HepG2 (cell line): ENCODE results near the gene BRD8. TPM values are rescaled to one million over a fixed set of nuclear protein-coding genes. Genes with fewer than 3 reads are reported as not detected.

Experiments used
- CEBPB ChIP-seq: IDR thresholded peaks from 2 replicates; pipeline ENCODE4 v1.6.1; 2011; ENCODE audit warnings: low read depth, low read length, improper control_type of control experiment, borderline replicate concordance
- FOXA1 ChIP-seq, 2 experiments: fragments of 450-650 bp in 1 of 2; sonication (generic) in 1 of 2; formaldehyde crosslinking in 1 of 2; IDR thresholded peaks; 2 replicates each; pipeline versions ENCODE4 v1.4.0 to v1.6.1; 2016 to 2020; ENCODE audit warnings: missing genetic modification reagents in 1 of 2
- JDP2 ChIP-seq: sonication (generic); formaldehyde crosslinking; IDR thresholded peaks from 2 replicates; pipeline ENCODE4 v1.8.1; 2022; ENCODE audit warnings: missing genetic modification reagents, borderline replicate concordance
- KAT7 ChIP-seq: IDR thresholded peaks from 2 replicates; pipeline ENCODE4 v1.6.1; 2018; ENCODE audit warnings: borderline replicate concordance, missing compliant biosample characterization
- KLF16 ChIP-seq, 2 experiments: sonication (generic) in 1 of 2; formaldehyde crosslinking in 1 of 2; IDR thresholded peaks; 2 replicates each; pipeline versions ENCODE4 v1.6.1 to v1.8.0; 2016 to 2023; ENCODE audit warnings: missing genetic modification reagents in 2 of 2, missing compliant biosample characterization in 1 of 2
- NAIF1 ChIP-seq: sonication (generic); formaldehyde crosslinking; IDR thresholded peaks from 2 replicates; pipeline ENCODE4 v1.5.0; 2020; ENCODE audit warnings: mild to moderate bottlenecking, missing genetic modification reagents, borderline replicate concordance
- TEAD3 ChIP-seq: optimal IDR thresholded peaks from 2 replicates; pipeline ENCODE3; 2016; ENCODE audit warnings: borderline replicate concordance
- ZNF160 ChIP-seq: sonication (generic); formaldehyde crosslinking; IDR thresholded peaks from 2 replicates; pipeline ENCODE4 v1.8.0; 2022; ENCODE audit warnings: mild to moderate bottlenecking, inconsistent platforms, missing genetic modification reagents
- ZNF251 ChIP-seq: sonication (generic); formaldehyde crosslinking; IDR thresholded peaks from 2 replicates; pipeline ENCODE4 v1.9.0; 2021; ENCODE audit warnings: mild to moderate bottlenecking, missing genetic modification reagents
- ZNF331 ChIP-seq: sonication (generic); formaldehyde crosslinking; IDR thresholded peaks from 2 replicates; pipeline ENCODE4 v1.4.0; 2020; ENCODE audit warnings: missing genetic modification reagents
- ZNF691 ChIP-seq: sonication (generic); formaldehyde crosslinking; IDR thresholded peaks from 2 replicates; pipeline ENCODE4 v1.4.0; 2020; ENCODE audit warnings: missing genetic modification reagents, low read depth, mild to moderate bottlenecking, borderline replicate concordance
- ZNF775 ChIP-seq: sonication (generic); formaldehyde crosslinking; IDR thresholded peaks from 2 replicates; pipeline ENCODE4 v1.4.0; 2020; ENCODE audit warnings: missing genetic modification reagents, mild to moderate bottlenecking, moderate library complexity, borderline replicate concordance
- polyA plus RNA-seq, 8 experiments: library from polyadenylated mRNA; depleted of rRNA in 3 of 8; stranded (reverse) in 7 of 8; unstranded in 1 of 8; fragments of >200 nt; fragmentation: Illumina TruSeq in 4 of 8; extraction: Trizol in 4 of 8; gene quantifications; 2 replicates each; pipeline versions ENCODE4 v1.2.1 to v1.2.3, GENCODE V29; 2011 to 2016; ENCODE audit warnings: low read depth in 4 of 8, missing spikeins in 1 of 8, mixed read lengths in 1 of 8; ENCODE audit not compliant: insufficient read depth in 1 of 8
- total RNA-seq, 5 experiments: library from RNA; depleted of rRNA; stranded (reverse); fragments of >200 nt; fragmentation: Illumina TruSeq; extraction: Trizol; gene quantifications; 2 replicates each; pipeline ENCODE4 v1.2.3, GENCODE V29; 2016; ENCODE audit warnings: low read depth in 1 of 5
- TF ChIP-seq, protein P1 (sequence below): sonication (generic); formaldehyde crosslinking; IDR thresholded peaks from 2 replicates; pipeline ENCODE4 v1.5.0; 2020; ENCODE audit warnings: mild to moderate bottlenecking, low read depth, missing genetic modification reagents, borderline replicate concordance

The BRD8 gene
- total and polyA plus RNA-seq, 2 of the 13 experiments (the other 11 are each of a cell fraction or from before 2014, with no cell fraction given): 62.5 to 71.1 TPM

GRCh38 chr5:138180183-138180782 is 1.9 kb upstream of the BRD8 start (continued):
- TF ChIP-seq FOXA1 (IDR thresholded peaks at IDR 0.05) (no peak), FOXA1 (CRISPR knock-in tag; IDR thresholded peaks at IDR 0.05) (peak; percentile 29; the same call in 1 of the 2 replicates), KAT7 (CRISPR knock-in tag) (no peak), JDP2 (CRISPR knock-in tag) (no peak), TEAD3 (CRISPR knock-in tag) (peak; percentile 60), KLF16 (CRISPR knock-in tag; IDR thresholded peaks at IDR 0.05) (no peak), ZNF691 (CRISPR knock-in tag) (no peak), ZNF160 (no peak), ZNF775 (CRISPR knock-in tag) (no peak), NAIF1 (no peak), CEBPB (peak; percentile 62; the same call in 1 of the 2 replicates), ZNF251 (CRISPR knock-in tag) (no peak), ZNF331 (no peak)
- TF ChIP-seq, protein P1, sequence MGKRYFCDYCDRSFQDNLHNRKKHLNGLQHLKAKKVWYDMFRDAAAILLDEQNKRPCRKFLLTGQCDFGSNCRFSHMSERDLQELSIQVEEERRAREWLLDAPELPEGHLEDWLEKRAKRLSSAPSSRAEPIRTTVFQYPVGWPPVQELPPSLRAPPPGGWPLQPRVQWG (CRISPR knock-in tag): no peak
